ENCODE measurements around the gene PLEKHM2. TPM values are rescaled to one million over a fixed set of nuclear protein-coding genes. Genes with fewer than 3 reads are reported as not detected.

The PLEKHM2 gene
- total and polyA plus RNA-seq, 2 of the 4 experiments (the other 2 are of a cell fraction) = 24.7 to 48.0 TPM

GRCh38 chr1:15760520-15761211 is 76.5 kb downstream of the PLEKHM2 start:
- H3K27ac ChIP-seq (ENCODE audit: insufficient read depth, low read length) = peak overlapping the region; percentile 78
- dilution Hi-C loops (cut with HindIII; ENCODE audit: low sequenced_read_pairs, unreplicated experiment) (no loop called here), in situ Hi-C loops (cut with MboI; ENCODE audit: low sequenced_read_pairs) (no loop called here), intact Hi-C loops (cut with micrococcal nuclease) (no loop called here)
- peak overlapping the region; percentile 63; the same call in 1 of the 2 replicates for H3K56ac ChIP-seq (ENCODE audit: extremely low read depth, insufficient read depth, low read length)
- WGBS, 2 experiments (ENCODE audit: extremely low coverage in 2 of 2, insufficient read length in 1 of 2) = no CpG with 5 or more reads among the region's 12 CpGs
- H3K23ac ChIP-seq (ENCODE audit: low read depth, low read length) = peak overlapping the region; percentile 30
- H2BK120ac ChIP-seq (ENCODE audit: low read depth, low read length) = peak overlapping the region; percentile 59
- H3K9ac ChIP-seq (ENCODE audit: low read depth, low read length) = peak overlapping the region; percentile 32
- peaks cover 44% of the 10 kb centered on the region for H4K20me1 ChIP-seq (ENCODE audit: insufficient read depth, low read length)
- peak overlapping the region; percentile 87 for H2AK5ac ChIP-seq (ENCODE audit: low read depth, low read length)
- peak overlapping the region; percentile 77 for H2AFZ ChIP-seq (replicated peaks; ENCODE audit: low read length, poor library complexity)
- H2BK15ac ChIP-seq (ENCODE audit: low read depth, low read length) = peak overlapping the region; percentile 42; the same call in 1 of the 3 replicates
- no peaks in the 10 kb centered on the region for H3K27me3 ChIP-seq (ENCODE audit: control insufficient read depth, insufficient read depth, low read length)
- peak overlapping the region; percentile 21 for H3K4me3 ChIP-seq (ENCODE audit: insufficient read depth, low read depth, low read length)
- H4K5ac ChIP-seq (ENCODE audit: low read depth, low read length) = peak overlapping the region; percentile 21
- H3K4me1 ChIP-seq (ENCODE audit: control insufficient read depth, insufficient read depth, low read length) = peaks cover 20% of the 10 kb centered on the region
- ChIA-PET POLR2A (ENCODE audit: unreplicated experiment) (interaction anchor here (0.6 kb wide), 3 partner anchors 8 to 339 kb away, joined by 3 to 5 read pairs (median 4); no protein-coding TSS in a partner anchor), CTCF (interaction anchor here (0.9 kb wide), 1 partner anchor 9 kb away, joined by 4 read pairs; no protein-coding TSS in a partner anchor)
- peaks cover 17% of the 10 kb centered on the region for H3K36me3 ChIP-seq (ENCODE audit: control insufficient read depth, insufficient read depth, low read length)
- H4K8ac ChIP-seq (ENCODE audit: low read depth in 2 of 2, low read length in 2 of 2) = peak overlapping the region; percentile 11 to 66
- DNase-seq (peak; percentile 74), ATAC-seq (ENCODE audit: low read depth) (peak; percentile 31)
- H3K4me2 ChIP-seq (ENCODE audit: low read depth, low read length) = peak overlapping the region; percentile 70
- peaks cover 14% of the 10 kb centered on the region for H3K9me1 ChIP-seq (ENCODE audit: insufficient read depth, low read length)
- TF ChIP-seq USF2 (IDR thresholded peaks at IDR 0.05; ENCODE audit: low read depth, low read length) = no peak
- peak; percentile 50; the same call in 1 of the 2 replicates for TF ChIP-seq POLR2A (IDR thresholded peaks at IDR 0.05; ENCODE audit: low read depth, low read length)
- TF ChIP-seq MAZ (IDR thresholded peaks at IDR 0.05; ENCODE audit: borderline replicate concordance, low read depth, low read length) = peak; percentile 70; the same call in 1 of the 2 replicates
- TF ChIP-seq RCOR1 (IDR thresholded peaks at IDR 0.05; ENCODE audit: insufficient replicate concordance, low read length) = no peak
- peak; percentile 1; the same call in 1 of the 2 replicates for TF ChIP-seq CTCF (conservative IDR thresholded peaks at IDR 0.05; ENCODE audit: low read depth, low read length)
- peak overlapping the region; percentile 67 for H2BK5ac ChIP-seq (ENCODE audit: low read depth, low read length, poor library complexity, severe bottlenecking)
- H2BK20ac ChIP-seq (ENCODE audit: low read depth, low read length) = peak overlapping the region; percentile 50; the same call in 1 of the 2 replicates
- H3K18ac ChIP-seq (ENCODE audit: low read depth, low read length) = peak overlapping the region; percentile 39
- peak overlapping the region; percentile 79 for H2AK9ac ChIP-seq (replicated peaks; ENCODE audit: low read depth, low read length, poor library complexity)
- BruUV-seq (replicated peaks) = no TSS peak
- H3K14ac ChIP-seq (replicated peaks; ENCODE audit: low read depth, low read length) = peak overlapping the region; percentile 73
- peaks cover 19 to 55% of the 10 kb centered on the region in 2 experiments for H3K79me1 ChIP-seq (ENCODE audit: low read depth in 1 of 2, low read length in 2 of 2)
- H3K4ac ChIP-seq (ENCODE audit: low read depth, low read length) = peak overlapping the region; percentile 92
- no peaks in the 10 kb centered on the region for H3K9me3 ChIP-seq (ENCODE audit: control insufficient read depth, insufficient read depth, low read length)
- peak overlapping the region; percentile 58 for H4K91ac ChIP-seq (ENCODE audit: insufficient read depth, low read depth, low read length)

Measured in IMR-90 (cell line).